ENCODE results near the gene MAGEB3. TPM values are rescaled to one million over a fixed set of nuclear protein-coding genes. Genes with fewer than 3 reads are reported as not detected.

MAGEB3 gene
- total RNA-seq, 1 donor from 2014 or later = not detected

DNA sequence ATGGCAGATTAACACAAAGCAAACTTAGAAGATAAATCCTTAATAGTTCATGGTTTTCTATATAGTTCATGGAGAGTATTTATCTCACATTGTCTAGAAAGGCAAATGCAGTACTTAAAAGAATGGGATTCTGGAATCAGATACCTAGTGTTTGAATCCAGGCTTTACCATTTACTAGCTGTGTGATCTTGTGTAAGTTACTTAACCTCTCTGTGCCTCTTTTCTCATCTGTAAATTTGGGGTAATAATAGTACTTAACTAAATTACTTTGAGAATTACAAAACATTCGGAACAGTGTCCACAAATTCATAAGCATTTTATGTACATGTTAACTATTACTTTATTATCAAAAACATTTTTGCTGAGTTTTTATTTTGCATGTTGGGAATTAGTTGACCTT lies 32.3 kb downstream of the MAGEB3 start:
- ATAC-seq (ENCODE audit: poor library complexity) = no peak

DNA sequence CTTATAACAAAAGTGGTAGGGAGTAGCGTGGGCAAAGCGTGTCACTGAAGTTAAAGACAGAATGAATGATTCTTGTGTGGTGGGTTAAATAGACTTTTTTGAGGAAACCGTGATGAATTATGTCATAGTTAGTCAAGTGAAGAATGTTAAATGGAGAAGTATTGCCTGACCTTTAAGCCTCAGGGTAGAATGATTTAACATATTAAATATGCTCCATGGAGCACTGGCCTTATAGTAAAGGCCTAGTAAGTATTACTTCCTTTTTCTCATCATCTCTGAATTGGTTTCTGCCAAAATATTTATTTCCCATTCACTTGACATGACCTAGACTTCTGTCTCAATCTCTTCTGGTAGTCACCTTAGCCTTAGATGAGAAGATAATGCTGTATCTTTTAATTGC lies 40.2 kb downstream of the MAGEB3 start:
- no peak for DNase-seq
- intact Hi-C loops (cut with DNase I) = loop anchor here (10.0 kb wide), 1 partner anchor 234 kb away; no protein-coding TSS in a partner anchor

More for the DNA sequence above, 32.3 kb downstream of the MAGEB3 start:
- no peak for DNase-seq
- intact Hi-C loops (cut with DNase I) = no loop called here

DNA sequence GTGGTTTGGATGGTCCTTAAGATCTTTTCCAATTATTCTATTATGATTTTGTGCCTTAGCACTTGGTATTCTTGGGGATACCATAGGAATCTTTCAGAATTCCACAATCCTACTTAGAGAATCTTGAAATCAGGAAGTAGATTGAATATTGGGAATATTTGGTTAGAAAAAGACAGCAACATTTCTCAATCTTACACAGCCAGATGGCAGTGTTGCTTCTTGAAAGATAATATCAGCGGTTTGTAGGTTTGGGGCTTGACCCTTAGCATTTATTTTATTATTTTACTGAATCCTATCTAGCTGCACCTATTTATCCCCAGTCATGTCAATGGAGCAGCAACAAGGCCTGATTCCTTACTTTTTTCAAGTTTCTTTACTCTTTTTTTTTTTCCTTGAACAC lies 45.0 kb downstream of the MAGEB3 start:
- DNase-seq (no peak), ATAC-seq (ENCODE audit: poor library complexity) (no peak)
- intact Hi-C loops (cut with DNase I) = loop anchor here (10.0 kb wide), 1 partner anchor 229 kb away; no protein-coding TSS in a partner anchor

More for the DNA sequence above, 40.2 kb downstream of the MAGEB3 start:
- ATAC-seq (ENCODE audit: poor library complexity) = no peak

DNA sequence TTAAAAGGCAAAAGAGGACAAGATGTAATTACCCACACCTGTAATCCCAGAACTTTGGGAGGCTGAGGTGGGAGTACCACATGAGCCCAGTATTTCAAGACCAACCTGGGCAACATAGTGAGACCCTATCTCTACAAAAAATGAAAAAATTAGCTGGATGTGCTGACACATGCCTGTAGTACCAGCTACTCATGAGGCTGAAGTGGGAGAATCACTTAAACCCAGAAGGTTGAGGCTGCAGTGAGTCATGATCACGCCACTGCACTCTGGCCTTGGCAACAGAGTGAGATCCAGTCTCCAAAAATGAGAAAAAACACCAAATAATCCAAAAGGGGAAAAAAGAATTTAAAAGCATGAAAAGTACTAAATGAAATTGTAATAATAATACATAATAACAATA lies 47.9 kb downstream of the MAGEB3 start:
- DNase-seq (no peak), ATAC-seq (ENCODE audit: poor library complexity) (no peak)
- intact Hi-C loops (cut with DNase I) = loop anchor here (10.0 kb wide), 1 partner anchor 226 kb away; no protein-coding TSS in a partner anchor

DNA sequence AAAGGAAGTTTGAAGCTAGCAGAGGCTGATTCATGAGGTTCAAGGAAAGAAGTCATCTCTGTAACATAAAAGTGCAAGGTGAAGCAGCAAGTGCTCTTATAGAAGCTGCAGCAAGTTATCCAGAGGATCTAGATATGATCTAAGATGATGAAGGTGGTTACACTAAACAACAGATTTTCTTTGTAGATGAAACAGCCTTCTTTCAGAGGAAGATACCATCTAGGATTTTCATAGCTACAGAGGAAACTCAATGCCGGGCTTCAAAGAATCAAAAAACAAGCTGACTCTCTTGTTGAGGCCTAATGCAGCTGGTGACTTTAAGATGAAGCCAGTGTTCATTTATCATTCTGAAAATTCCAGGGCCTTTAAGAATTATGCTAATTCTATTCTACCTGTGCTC lies 50.0 kb downstream of the MAGEB3 start:
- no peak for DNase-seq
- no peak for ATAC-seq (ENCODE audit: poor library complexity)
- intact Hi-C loops (cut with DNase I) = no loop called here

DNA sequence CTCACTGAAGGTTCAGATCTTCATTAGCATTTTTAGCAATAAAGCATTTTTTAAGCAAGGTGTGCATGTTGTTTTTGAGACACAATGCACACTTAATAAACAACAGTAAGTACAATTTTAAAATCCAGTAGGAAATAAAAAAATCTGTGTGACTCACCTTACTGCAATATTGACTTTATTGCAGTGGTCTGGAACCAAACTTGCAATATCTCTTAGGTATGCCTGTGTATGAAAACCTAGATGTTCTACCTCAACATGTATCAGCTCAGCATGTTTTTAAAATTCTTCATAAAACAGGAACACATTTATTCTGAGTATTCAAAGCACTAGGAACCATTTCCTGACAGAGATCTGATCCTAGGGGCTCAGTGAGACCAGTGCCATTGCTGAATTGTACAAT lies 52.1 kb downstream of the MAGEB3 start:
- intact Hi-C loops (cut with DNase I) = no loop called here
- no peak for DNase-seq

DNA sequence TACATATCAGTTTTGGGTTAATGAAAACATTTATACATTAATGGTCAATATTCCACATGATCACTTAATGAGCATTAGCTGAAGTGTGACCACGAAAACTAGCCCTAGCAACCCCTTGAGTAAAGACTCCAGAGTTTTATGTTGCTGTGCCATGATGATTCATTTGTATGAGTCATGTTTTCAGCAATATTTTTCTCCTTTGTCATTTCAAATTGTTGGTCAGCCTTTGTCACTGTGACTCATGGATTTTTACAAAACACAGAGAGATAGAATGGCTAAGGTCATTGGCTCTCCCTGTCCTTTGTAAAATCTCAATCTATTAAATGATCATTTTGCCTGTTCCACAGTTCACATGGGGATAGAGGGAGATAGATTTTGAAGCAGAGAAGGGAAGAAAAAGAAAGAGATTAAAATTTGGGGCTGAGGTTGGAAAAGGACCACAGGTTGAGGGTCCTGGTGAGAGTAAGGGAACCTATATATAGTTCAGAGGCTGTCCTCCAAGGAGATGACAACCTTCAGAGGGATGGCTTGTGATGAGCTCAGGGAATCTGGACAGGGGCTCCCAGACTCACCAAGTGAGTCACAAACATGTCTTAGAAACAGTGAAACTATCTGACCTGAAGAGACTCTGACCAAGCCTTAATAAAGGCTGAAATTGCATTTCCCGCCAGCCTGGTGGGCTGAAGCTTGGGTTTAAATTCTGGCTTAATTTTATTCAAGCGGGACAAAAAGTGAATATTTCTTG lies 53.2 kb downstream of the MAGEB3 start:
- no peak for DNase-seq
- intact Hi-C loops (cut with DNase I) = no loop called here
- no peak for ATAC-seq (ENCODE audit: poor library complexity)

More for the DNA sequence above, 52.1 kb downstream of the MAGEB3 start:
- ATAC-seq (ENCODE audit: poor library complexity) = no peak

Other genes with a start within 250 kb of the MAGEB3 start
- not detected for gene MAGEB2, start 15.1 kb upstream of the MAGEB3 start, total RNA-seq
- gene MAGEB4, start 11.3 kb downstream of the MAGEB3 start, total RNA-seq = not detected
- not detected for gene MAGEB1, start 16.5 kb downstream of the MAGEB3 start, total RNA-seq
- gene NR0B1, start 78.7 kb downstream of the MAGEB3 start, total RNA-seq = not detected